HG02763 (cell line): ENCODE results near the gene LRRC26.
"Not testable (repeated sequence)": the region's sequence is repeated elsewhere in the genome, so short reads cannot be mapped to it uniquely, and the experiment has no call there.

Experiments
- ATAC-seq: cut with Tn5 transposase; IDR thresholded peaks from one replicate; pipeline ENCODE4 v1.9.1; 2021; ENCODE audit warnings: mild to moderate bottlenecking, moderate library complexity; ENCODE audit not compliant: unreplicated experiment

LRRC26 gene

GRCh38 chr9:137121927-137122795, 47.7 kb downstream of the LRRC26 start:
- not testable (repeated sequence) for ATAC-seq
